GM19397 (cell line): ENCODE data around the gene HESX1.

Source experiments
- ATAC-seq: cut with Tn5 transposase; IDR thresholded peaks from one replicate; pipeline ENCODE4 v1.9.1; 2021; ENCODE audit warnings: mild to moderate bottlenecking, moderate library complexity; ENCODE audit not compliant: unreplicated experiment

HESX1 gene

GRCh38 chr3:57199895-57200297, at the start of gene HESX1:
Gene HESX1 (minus strand): TSS chr3:57199978. CDS start chr3:57199918, 60 bp downstream.
- ATAC-seq = no peak

- ATAC-seq = no peak
These were observed 45.2 kb upstream of the HESX1 start for GRCh38 chr3:57244946-57245345.

- no peak for ATAC-seq
These were observed 35.1 kb upstream of the HESX1 start for GRCh38 chr3:57234613-57235575.

- ATAC-seq = no peak
These were observed 34.0 kb upstream of the HESX1 start for GRCh38 chr3:57233799-57234198.

GRCh38 chr3:57230006-57230405, 30.2 kb upstream of the HESX1 start:
- no peak for ATAC-seq

GRCh38 chr3:57227930-57228751, 28.4 kb upstream of the HESX1 start:
- peak; percentile 52 for ATAC-seq

GRCh38 chr3:57227204-57227929, 27.6 kb upstream of the HESX1 start, which contains the start of gene APPL1:
Gene APPL1 (plus strand): TSS chr3:57227729. CDS start chr3:57227884, 155 bp downstream.
- ATAC-seq = peak; percentile 96

- ATAC-seq = no peak
These were observed 26.4 kb upstream of the HESX1 start for GRCh38 chr3:57226176-57226575.

- ATAC-seq = no peak
These were observed 25.1 kb upstream of the HESX1 start for GRCh38 chr3:57224856-57225255.

GRCh38 chr3:57221883-57222282, 22.1 kb upstream of the HESX1 start:
- no peak for ATAC-seq

GRCh38 chr3:57206423-57206822, 6.6 kb upstream of the HESX1 start:
- no peak for ATAC-seq

- ATAC-seq = no peak
These were observed 5.1 kb downstream of the HESX1 start for GRCh38 chr3:57194641-57195040.

GRCh38 chr3:57192028-57192427, 7.8 kb downstream of the HESX1 start:
- ATAC-seq = no peak

- no peak for ATAC-seq
These were observed 15.3 kb downstream of the HESX1 start for GRCh38 chr3:57184526-57184925.

- ATAC-seq = no peak
These were observed 20.0 kb downstream of the HESX1 start for GRCh38 chr3:57179580-57180410.

- ATAC-seq = no peak
These were observed 23.7 kb downstream of the HESX1 start for GRCh38 chr3:57176045-57176444.

- no peak for ATAC-seq
These were observed 26.1 kb downstream of the HESX1 start for GRCh38 chr3:57173687-57174086.

- ATAC-seq = no peak
These were observed 28.8 kb downstream of the HESX1 start for GRCh38 chr3:57170946-57171345.

GRCh38 chr3:57169872-57170623, 29.7 kb downstream of the HESX1 start:
- peak; percentile 58 for ATAC-seq
